EL (cell line): Measurements from ENCODE around the gene PSMD12.
"Not testable (repeated sequence)": the region's sequence is repeated elsewhere in the genome, so short reads cannot be mapped to it uniquely, and the experiment has no call there.

ENCODE experiments used
- DNase-seq: peaks from one replicate; pipeline ENCODE4 v3.0.0-alpha.2; 2016

PSMD12 gene

GRCh38 chr17:67353929-67354574, 12.3 kb downstream of the PSMD12 start:
- no peak for DNase-seq

- no peak for DNase-seq
Observed at GRCh38 chr17:67353161-67353560, 13.2 kb downstream of the PSMD12 start.

GRCh38 chr17:67349420-67349819, 17.0 kb downstream of the PSMD12 start:
- DNase-seq: no peak

- no peak for DNase-seq
Observed at GRCh38 chr17:67347826-67348225, 18.6 kb downstream of the PSMD12 start.

GRCh38 chr17:67343237-67343636, 23.1 kb downstream of the PSMD12 start:
- no peak for DNase-seq

- not testable (repeated sequence) for DNase-seq
Observed at GRCh38 chr17:67338353-67338752, 28.0 kb downstream of the PSMD12 start.

GRCh38 chr17:67336859-67337258, 29.5 kb downstream of the PSMD12 start:
- DNase-seq: no peak

GRCh38 chr17:67335245-67335835, 31.0 kb downstream of the PSMD12 start:
- no peak for DNase-seq

GRCh38 chr17:67332162-67332508, 34.2 kb downstream of the PSMD12 start:
- DNase-seq: not testable (repeated sequence)

GRCh38 chr17:67331381-67332161, 34.8 kb downstream of the PSMD12 start:
- DNase-seq: not testable (repeated sequence)

- DNase-seq: no peak
Observed at GRCh38 chr17:67328026-67328425, 38.4 kb downstream of the PSMD12 start.

GRCh38 chr17:67326959-67327745, 39.2 kb downstream of the PSMD12 start:
- DNase-seq: not testable (repeated sequence)

- no peak for DNase-seq
Observed at GRCh38 chr17:67326440-67326839, 39.9 kb downstream of the PSMD12 start.

GRCh38 chr17:67324330-67324729, 42.0 kb downstream of the PSMD12 start:
- no peak for DNase-seq

GRCh38 chr17:67323445-67323844, 42.9 kb downstream of the PSMD12 start:
- DNase-seq: no peak

- no peak for DNase-seq
Observed at GRCh38 chr17:67322042-67322787, 44.2 kb downstream of the PSMD12 start.

GRCh38 chr17:67321486-67321885, 44.9 kb downstream of the PSMD12 start:
- DNase-seq: not testable (repeated sequence)

GRCh38 chr17:67316781-67317180, 49.6 kb downstream of the PSMD12 start:
- no peak for DNase-seq

- DNase-seq: no peak
Observed at GRCh38 chr17:67315865-67316264, 50.5 kb downstream of the PSMD12 start.

- DNase-seq: no peak
Observed at GRCh38 chr17:67312265-67312664, 54.1 kb downstream of the PSMD12 start.

- DNase-seq: no peak
Observed at GRCh38 chr17:67311575-67311974, 54.8 kb downstream of the PSMD12 start.

- no peak for DNase-seq
Observed at GRCh38 chr17:67310406-67310805, 56.0 kb downstream of the PSMD12 start.
